ENCODE data around the gene CCS. TPM values are rescaled to one million over a fixed set of nuclear protein-coding genes. Genes with fewer than 3 reads are reported as not detected.

The CCS gene
- total and polyA plus RNA-seq, 9 of the 15 experiments (the other 6 are each of a cell fraction or from before 2014, with no cell fraction given) = 1.1 to 46.6 (median 26.8) TPM

GRCh38 chr11:66566221-66566620 is 26.8 kb upstream of the CCS start:
- no peak overlapping the region for H3K9ac ChIP-seq (ENCODE audit: insufficient read depth in 1 of 2, low read depth in 2 of 2, low read length in 2 of 2)
- FAIRE-seq = no peak
- H3K4me3 ChIP-seq = no peak overlapping the region
- intact Hi-C loops (cut with micrococcal nuclease) (no loop called here), in situ Hi-C loops (cut with MboI) (loop anchor here (5.0 kb wide), 1 partner anchor 271 kb away; no protein-coding TSS in a partner anchor)
- H4K20me1 ChIP-seq (replicated peaks; ENCODE audit: control insufficient read depth, insufficient read depth, low read length) = no peaks in the 10 kb centered on the region
- H3K4me2 ChIP-seq (ENCODE audit: insufficient read depth, low read length) = no peak overlapping the region
- ChIA-PET POLR2A (interaction anchor here (1.8 kb wide), 1 partner anchor 7 kb away, joined by 5 read pairs; no protein-coding TSS in a partner anchor), CTCF (ENCODE audit: low intra/inter-chr PET ratio) (no interaction called here)
- no peaks in the 10 kb centered on the region for H3K9me1 ChIP-seq (ENCODE audit: control insufficient read depth, insufficient read depth, low read length)
- no peak for DNase-seq (ENCODE audit: extremely low read depth in 1 of 4, low spot score in 3 of 4)
- H3K36me3 ChIP-seq (ENCODE audit: control insufficient read depth, insufficient read depth, low read length) = no peaks in the 10 kb centered on the region
- peaks cover 0 to 10% of the 10 kb centered on the region in 2 experiments; a peak in 2 of 5 replicates for H3K27me3 ChIP-seq (ENCODE audit: control insufficient read depth in 2 of 2, insufficient read depth in 2 of 2, low read length in 2 of 2)
- no peaks in the 10 kb centered on the region for H3K9me3 ChIP-seq (replicated peaks; ENCODE audit: control insufficient read depth, insufficient read depth, low read depth, low read length)
- TF ChIP-seq ZNF696 (CRISPR knock-in tag; conservative IDR thresholded peaks at IDR 0.05) = no peak
- TF ChIP-seq ZNF639 (CRISPR knock-in tag; conservative IDR thresholded peaks at IDR 0.05 in 1 of 2, IDR thresholded peaks at IDR 0.05 in 1 of 2) = no peak
- TF ChIP-seq CHD4 (IDR thresholded peaks at IDR 0.05; ENCODE audit: insufficient read depth, insufficient replicate concordance, low read depth, low read length, poor library complexity, severe bottlenecking) = no peak
- no peak for TF ChIP-seq ZNF444 (CRISPR knock-in tag; IDR thresholded peaks at IDR 0.05)
- TF ChIP-seq HEY1 (CRISPR knock-in tag; IDR thresholded peaks at IDR 0.05; ENCODE audit: borderline replicate concordance) = no peak
- no peak for TF ChIP-seq ZNF143 (CRISPR knock-in tag; IDR thresholded peaks at IDR 0.05)
- TF ChIP-seq MTA3 (IDR thresholded peaks at IDR 0.05; ENCODE audit: borderline replicate concordance) = no peak
- TF ChIP-seq MCM2 (IDR thresholded peaks at IDR 0.05; ENCODE audit: low read depth) = no peak
- no peak for TF ChIP-seq HDGF (IDR thresholded peaks at IDR 0.05)
- TF ChIP-seq, protein P1, sequence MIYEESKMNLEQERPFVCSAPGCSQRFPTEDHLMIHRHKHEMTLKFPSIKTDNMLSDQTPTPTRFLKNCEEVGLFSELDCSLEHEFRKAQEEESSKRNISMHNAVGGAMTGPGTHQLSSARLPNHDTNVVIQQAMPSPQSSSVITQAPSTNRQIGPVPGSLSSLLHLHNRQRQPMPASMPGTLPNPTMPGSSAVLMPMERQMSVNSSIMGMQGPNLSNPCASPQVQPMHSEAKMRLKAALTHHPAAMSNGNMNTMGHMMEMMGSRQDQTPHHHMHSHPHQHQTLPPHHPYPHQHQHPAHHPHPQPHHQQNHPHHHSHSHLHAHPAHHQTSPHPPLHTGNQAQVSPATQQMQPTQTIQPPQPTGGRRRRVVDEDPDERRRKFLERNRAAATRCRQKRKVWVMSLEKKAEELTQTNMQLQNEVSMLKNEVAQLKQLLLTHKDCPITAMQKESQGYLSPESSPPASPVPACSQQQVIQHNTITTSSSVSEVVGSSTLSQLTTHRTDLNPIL (CRISPR knock-in tag; IDR thresholded peaks at IDR 0.05) = no peak
- no peak for TF ChIP-seq ZNF347 (CRISPR knock-in tag; IDR thresholded peaks at IDR 0.05; ENCODE audit: low read depth)
- TF ChIP-seq, protein P2, sequence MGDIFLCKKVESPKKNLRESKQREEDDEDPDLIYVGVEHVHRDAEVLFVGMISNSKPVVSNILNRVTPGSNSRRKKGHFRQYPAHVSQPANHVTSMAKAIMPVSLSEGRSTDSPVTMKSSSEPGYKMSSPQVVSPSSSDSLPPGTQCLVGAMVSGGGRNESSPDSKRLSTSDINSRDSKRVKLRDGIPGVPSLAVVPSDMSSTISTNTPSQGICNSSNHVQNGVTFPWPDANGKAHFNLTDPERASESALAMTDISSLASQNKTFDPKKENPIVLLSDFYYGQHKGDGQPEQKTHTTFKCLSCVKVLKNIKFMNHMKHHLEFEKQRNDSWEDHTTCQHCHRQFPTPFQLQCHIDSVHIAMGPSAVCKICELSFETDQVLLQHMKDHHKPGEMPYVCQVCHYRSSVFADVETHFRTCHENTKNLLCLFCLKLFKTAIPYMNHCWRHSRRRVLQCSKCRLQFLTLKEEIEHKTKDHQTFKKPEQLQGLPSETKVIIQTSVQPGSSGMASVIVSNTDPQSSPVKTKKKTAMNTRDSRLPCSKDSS (IDR thresholded peaks at IDR 0.05; ENCODE audit: low read depth, partially characterized antibody) = no peak
- no peak for TF ChIP-seq EHMT2 (IDR thresholded peaks at IDR 0.05)
- no peak for TF ChIP-seq BRCA1 (IDR thresholded peaks at IDR 0.05)
- TF ChIP-seq BRCA1 (CRISPR knock-in tag; IDR thresholded peaks at IDR 0.05) = no peak
- no peak for TF ChIP-seq STAG1 (CRISPR knock-in tag; IDR thresholded peaks at IDR 0.05; ENCODE audit: borderline replicate concordance)
- TF ChIP-seq STAT5A (IDR thresholded peaks at IDR 0.05; ENCODE audit: borderline replicate concordance, low read length) = no peak
- H2AFZ ChIP-seq (ENCODE audit: low read depth, low read length) = no peak overlapping the region
- H3K4me1 ChIP-seq (replicated peaks in 1 of 2; ENCODE audit: control insufficient read depth in 2 of 2, insufficient read depth in 2 of 2, low read length in 2 of 2) = peaks cover 11 to 27% of the 10 kb centered on the region in 2 experiments; a peak in 4 of 5 replicates
- no peak for ATAC-seq
- H3K79me2 ChIP-seq (ENCODE audit: control insufficient read depth, insufficient read depth, low read length) = no peaks in the 10 kb centered on the region
- WGBS (ENCODE audit: insufficient coverage, low coverage, missing lambda C conversion rate) = 36% methylated on average over 8 of the region's 8 CpGs
- BruUV-seq (replicated peaks) = no TSS peak
- no peak overlapping the region for H3K27ac ChIP-seq (ENCODE audit: extremely low read depth, low read depth, low read length)
